Measurements from ENCODE around the gene DVL2.

Gene DVL2

DNA sequence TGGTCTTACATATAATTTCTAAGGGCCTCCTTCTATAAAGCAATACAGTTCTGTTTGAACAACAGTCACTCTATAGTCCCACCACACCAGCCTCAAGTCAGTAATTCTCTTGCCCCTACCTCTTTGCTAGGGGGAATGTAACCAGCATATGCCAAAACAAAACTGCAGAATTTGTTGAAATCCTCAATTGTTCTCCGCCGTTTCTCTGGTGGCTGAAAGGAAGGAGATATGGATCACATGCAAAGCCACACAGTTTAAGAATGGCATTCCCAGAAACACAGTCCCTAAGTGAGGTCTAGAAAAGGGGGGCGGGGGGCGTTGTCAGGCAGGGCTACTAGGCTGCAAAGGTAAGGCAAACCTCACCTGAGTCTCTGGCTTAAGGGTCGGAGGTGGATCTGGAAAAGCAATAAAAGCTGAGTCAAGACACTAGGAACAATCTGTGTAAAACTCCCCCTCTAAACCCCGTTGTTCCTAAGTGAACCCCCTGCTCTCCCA lies 3.0 kb upstream of the DVL2 start:
- no peak for DNase-seq (ENCODE audit: low spot score)
- TF ChIP-seq, protein P1, sequence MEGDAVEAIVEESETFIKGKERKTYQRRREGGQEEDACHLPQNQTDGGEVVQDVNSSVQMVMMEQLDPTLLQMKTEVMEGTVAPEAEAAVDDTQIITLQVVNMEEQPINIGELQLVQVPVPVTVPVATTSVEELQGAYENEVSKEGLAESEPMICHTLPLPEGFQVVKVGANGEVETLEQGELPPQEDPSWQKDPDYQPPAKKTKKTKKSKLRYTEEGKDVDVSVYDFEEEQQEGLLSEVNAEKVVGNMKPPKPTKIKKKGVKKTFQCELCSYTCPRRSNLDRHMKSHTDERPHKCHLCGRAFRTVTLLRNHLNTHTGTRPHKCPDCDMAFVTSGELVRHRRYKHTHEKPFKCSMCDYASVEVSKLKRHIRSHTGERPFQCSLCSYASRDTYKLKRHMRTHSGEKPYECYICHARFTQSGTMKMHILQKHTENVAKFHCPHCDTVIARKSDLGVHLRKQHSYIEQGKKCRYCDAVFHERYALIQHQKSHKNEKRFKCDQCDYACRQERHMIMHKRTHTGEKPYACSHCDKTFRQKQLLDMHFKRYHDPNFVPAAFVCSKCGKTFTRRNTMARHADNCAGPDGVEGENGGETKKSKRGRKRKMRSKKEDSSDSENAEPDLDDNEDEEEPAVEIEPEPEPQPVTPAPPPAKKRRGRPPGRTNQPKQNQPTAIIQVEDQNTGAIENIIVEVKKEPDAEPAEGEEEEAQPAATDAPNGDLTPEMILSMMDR (IDR thresholded peaks at IDR 0.05; ENCODE audit: borderline replicate concordance, control extremely low read depth, extremely low read depth, insufficient read depth, missing control alignments): no peak
- in situ Hi-C loops (cut with MboI; ENCODE audit: low sequenced_read_pairs, unreplicated experiment): no loop called here

DNA sequence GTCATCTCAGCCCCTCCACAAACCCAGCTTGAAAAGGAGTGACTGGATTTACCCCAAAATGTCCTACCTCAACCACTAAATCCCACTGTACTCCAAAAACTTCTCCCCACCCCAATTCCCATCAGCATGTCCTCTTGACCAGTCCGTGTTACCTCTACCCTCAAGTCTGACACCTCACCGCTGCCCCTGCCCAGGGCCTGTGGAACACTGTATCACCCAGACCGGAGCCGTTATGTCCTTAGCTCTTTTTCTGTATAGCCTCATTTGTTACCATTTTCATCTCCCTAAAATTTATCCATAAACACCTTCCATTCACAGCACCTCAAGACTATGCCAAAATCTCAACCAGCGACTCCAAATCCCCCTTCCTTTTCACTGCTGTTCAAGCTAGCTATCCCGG lies 2.5 kb upstream of the DVL2 start:
- in situ Hi-C loops (cut with MboI; ENCODE audit: low sequenced_read_pairs, unreplicated experiment): no loop called here

DNA sequence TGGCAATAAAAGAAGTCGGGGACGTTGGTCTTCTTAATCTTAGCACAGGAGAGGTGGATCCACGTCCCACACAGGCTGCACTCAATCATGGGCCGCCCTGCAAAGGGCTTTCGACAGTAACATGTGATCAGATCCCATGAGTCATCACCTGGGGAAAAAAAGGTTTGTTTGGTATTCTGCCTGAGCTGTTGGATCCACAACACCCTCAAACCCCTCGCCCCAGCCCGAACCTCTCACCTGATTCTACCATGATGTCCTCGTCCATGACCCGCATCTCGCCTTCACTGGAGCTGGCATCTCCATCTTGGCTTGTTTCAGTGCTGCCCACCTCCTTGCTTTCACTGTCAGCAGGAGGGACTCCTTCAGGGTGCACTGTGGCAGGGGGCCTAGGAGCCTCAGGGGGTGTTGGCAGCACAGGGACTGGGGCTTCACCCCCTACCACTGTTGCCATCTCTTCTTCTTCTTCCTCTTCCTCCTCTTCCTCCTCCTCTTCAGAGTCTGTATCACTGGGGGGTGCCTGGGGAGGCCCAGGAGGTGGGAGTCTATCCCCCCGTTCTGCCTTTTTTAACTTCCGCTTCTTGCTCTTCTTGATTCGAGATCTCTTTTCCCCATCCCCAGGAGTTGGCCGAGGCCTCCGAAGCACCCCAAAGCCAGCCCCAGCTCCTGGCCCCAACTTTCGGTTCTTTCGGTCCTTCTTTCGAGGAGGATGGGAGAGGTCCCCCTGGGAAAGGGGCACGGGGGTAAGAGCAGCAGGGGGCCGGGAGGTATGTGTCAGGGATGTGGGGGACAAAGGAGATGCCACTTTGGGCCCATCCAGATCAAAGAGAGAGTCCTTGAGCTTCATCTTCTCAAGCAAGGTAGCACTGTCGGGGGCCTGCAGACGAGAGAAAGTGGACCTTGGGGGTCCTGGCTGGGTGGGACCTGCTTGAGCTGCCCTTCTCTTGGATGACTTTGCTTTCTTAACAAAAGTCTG lies 1.7 kb upstream of the DVL2 start:
- in situ Hi-C loops (cut with MboI; ENCODE audit: low sequenced_read_pairs, unreplicated experiment): no loop called here
- no peak for DNase-seq (ENCODE audit: low spot score)
- TF ChIP-seq, protein P1 (IDR thresholded peaks at IDR 0.05; ENCODE audit: borderline replicate concordance, control extremely low read depth, extremely low read depth, insufficient read depth, missing control alignments): no peak

More for the DNA sequence above, 2.5 kb upstream of the DVL2 start:
- TF ChIP-seq, protein P1 (IDR thresholded peaks at IDR 0.05; ENCODE audit: borderline replicate concordance, control extremely low read depth, extremely low read depth, insufficient read depth, missing control alignments): no peak
- no peak for DNase-seq (ENCODE audit: low spot score)

DNA sequence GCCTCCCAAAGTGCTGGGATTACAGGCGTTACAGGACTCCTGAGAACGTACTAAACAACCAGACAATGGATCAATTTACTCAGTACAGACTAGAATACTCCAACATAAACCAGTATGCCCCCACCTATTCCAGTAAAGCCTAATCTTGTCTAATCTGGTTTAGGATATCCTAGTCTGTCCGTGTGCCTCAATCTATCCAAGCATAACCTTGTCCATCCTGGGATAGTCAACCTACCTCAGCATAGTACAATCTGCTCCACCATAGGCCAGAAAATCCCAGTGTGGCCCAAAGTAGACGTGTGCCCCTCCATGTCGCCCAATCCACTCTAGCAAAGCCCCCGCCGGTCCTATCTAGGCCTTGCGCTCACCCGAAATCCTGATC lies 625 bp downstream of the DVL2 start:
- in situ Hi-C loops (cut with MboI; ENCODE audit: low sequenced_read_pairs, unreplicated experiment): no loop called here
- TF ChIP-seq, protein P1 (IDR thresholded peaks at IDR 0.05; ENCODE audit: borderline replicate concordance, control extremely low read depth, extremely low read depth, insufficient read depth, missing control alignments): no peak
- DNase-seq (ENCODE audit: low spot score): no peak

DNA sequence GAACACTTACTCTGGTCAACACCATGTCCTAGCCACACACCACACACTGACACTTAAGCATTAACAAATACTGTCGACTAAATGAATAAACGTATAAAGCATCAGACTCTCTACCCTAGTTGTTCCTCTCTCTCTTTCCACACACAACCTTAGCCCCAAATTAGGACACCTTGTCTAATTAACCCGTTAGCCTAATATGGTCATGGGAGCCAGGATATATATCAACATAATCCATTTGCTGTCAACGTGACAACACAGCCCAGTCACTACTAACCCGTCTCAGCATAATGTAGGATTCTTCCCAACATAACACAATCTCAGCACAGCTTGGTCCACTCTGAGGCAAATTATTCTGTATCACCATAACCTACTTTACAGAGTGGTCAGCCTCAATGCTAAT lies 2.2 kb downstream of the DVL2 start:
- TF ChIP-seq, protein P1 (IDR thresholded peaks at IDR 0.05; ENCODE audit: borderline replicate concordance, control extremely low read depth, extremely low read depth, insufficient read depth, missing control alignments): no peak
- DNase-seq (ENCODE audit: low spot score): no peak
- in situ Hi-C loops (cut with MboI; ENCODE audit: low sequenced_read_pairs, unreplicated experiment): no loop called here

DNA sequence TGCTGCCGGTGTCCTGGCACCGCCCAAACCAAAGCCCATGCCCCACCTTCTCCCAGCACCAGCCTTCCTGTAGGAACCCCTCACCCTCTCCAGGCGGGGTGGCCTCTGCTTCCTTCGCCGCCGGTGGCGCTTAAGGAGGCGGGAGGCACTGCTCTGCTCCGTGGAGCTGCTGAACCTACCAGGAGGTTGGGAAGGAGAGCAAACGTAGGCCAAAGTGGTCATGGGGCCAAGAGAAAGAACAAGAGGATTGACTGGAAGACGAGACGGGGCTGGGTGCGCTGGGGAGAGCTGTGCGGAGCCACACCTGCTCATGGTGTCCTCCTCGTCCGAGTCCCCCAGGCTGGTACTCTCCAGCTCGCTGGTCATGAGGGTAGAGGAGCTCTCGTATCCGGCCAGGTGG lies 4.8 kb downstream of the DVL2 start:
- in situ Hi-C loops (cut with MboI; ENCODE audit: low sequenced_read_pairs, unreplicated experiment): no loop called here
- TF ChIP-seq, protein P1 (IDR thresholded peaks at IDR 0.05; ENCODE audit: borderline replicate concordance, control extremely low read depth, extremely low read depth, insufficient read depth, missing control alignments): no peak
- no peak for DNase-seq (ENCODE audit: low spot score)
